Spleen (tissue), 7 donors: Measurements from ENCODE around the gene MEIS1.

Source experiments
- CTCF ChIP-seq, 11 experiments: fragments of 200-600 bp in 7 of 11; fragments of 450-650 bp in 4 of 11; sonication (generic) in 4 of 11; IDR thresholded peaks in 8 of 11; conservative IDR thresholded peaks in 3 of 11; 1 replicate in 7 of 11; 2 replicates in 4 of 11; pipeline versions ENCODE4 v1.4.0 to v1.8.0; 2016 to 2021; ENCODE audit warnings: antibody characterized with exemption in 11 of 11, inconsistent platforms in 4 of 11, mild to moderate bottlenecking in 1 of 11
- POLR2A ChIP-seq, 3 donors: fragments of 450-650 bp; IDR thresholded peaks; one replicate each; pipeline ENCODE4 v1.5.1; 2017; ENCODE audit warnings: antibody characterized with exemption in 3 of 3, mild to moderate bottlenecking in 1 of 3
- donor health status: DM: no; HTN: no; CAD: no; lungs with moderate emphysema.
- donor health status: DM: no; HTN: no; CAD: no.
- donor health status: DM: no; HTN: no; CAD: no.

- TF ChIP-seq POLR2A (IDR thresholded peaks at IDR 0.05): no peak
- TF ChIP-seq CTCF (IDR thresholded peaks at IDR 0.05 in 8 of 11, conservative IDR thresholded peaks at IDR 0.05 in 3 of 11): no peak
Observed at GRCh38 chr2:66455490-66455889, 20.6 kb downstream of the MEIS1 start.
